ENCODE data around the gene QRFP.

DNA sequence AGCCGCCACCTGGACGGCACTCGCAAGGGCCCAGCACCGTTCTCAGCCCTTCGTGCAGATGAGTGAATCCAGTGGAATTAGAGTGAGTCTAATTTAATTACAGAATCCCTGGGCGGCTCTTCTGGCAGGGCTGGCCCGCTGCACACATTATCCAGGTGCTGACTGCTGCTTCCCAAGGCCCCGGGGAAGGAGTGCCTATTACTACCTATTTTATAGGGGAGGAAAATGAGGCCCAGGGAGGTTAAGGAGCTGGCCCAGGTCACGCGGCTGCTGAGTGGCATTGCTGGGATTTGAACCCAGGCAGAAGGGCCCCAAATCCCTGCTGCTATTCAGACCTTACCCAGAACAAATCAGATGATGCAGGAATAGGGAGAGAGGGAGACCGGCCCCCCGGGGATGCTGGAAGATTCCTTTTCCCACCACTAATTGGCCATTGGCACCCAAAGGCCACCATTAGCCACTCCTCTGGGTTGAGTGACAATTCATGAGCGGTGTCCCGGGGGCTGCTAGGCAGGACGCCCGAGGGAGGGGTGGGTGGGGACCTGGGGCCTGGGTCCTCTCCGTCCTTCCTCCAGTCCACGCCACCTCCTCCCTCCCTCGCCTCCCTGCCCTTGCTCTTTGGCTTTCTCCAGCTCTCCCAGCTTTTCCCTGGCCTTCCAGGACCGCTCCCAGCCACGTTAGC, 10.3 kb upstream of the QRFP start:
- TF ChIP-seq, protein P1, sequence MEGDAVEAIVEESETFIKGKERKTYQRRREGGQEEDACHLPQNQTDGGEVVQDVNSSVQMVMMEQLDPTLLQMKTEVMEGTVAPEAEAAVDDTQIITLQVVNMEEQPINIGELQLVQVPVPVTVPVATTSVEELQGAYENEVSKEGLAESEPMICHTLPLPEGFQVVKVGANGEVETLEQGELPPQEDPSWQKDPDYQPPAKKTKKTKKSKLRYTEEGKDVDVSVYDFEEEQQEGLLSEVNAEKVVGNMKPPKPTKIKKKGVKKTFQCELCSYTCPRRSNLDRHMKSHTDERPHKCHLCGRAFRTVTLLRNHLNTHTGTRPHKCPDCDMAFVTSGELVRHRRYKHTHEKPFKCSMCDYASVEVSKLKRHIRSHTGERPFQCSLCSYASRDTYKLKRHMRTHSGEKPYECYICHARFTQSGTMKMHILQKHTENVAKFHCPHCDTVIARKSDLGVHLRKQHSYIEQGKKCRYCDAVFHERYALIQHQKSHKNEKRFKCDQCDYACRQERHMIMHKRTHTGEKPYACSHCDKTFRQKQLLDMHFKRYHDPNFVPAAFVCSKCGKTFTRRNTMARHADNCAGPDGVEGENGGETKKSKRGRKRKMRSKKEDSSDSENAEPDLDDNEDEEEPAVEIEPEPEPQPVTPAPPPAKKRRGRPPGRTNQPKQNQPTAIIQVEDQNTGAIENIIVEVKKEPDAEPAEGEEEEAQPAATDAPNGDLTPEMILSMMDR (IDR thresholded peaks at IDR 0.05): no peak
- no peak for TF ChIP-seq POLR2A (IDR thresholded peaks at IDR 0.05)
